DND-41 (cell line): ENCODE results near the gene CHMP4A.

Experiments used
- EZH2 ChIP-seq: IDR thresholded peaks from 3 replicates; pipeline ENCODE4 v1.6.1; 2012; ENCODE audit warnings: borderline replicate concordance, low read depth, mild to moderate bottlenecking, moderate library complexity, low read length, inconsistent platforms; ENCODE audit not compliant: severe bottlenecking
- TF ChIP-seq, protein P1 (sequence below): IDR thresholded peaks from 2 replicates; pipeline ENCODE4 v1.5.1; 2012; ENCODE audit warnings: borderline replicate concordance, low read length, moderate library complexity, mild to moderate bottlenecking; ENCODE audit not compliant: poor library complexity, severe bottlenecking; ENCODE audit errors: extremely low read depth

DNA sequence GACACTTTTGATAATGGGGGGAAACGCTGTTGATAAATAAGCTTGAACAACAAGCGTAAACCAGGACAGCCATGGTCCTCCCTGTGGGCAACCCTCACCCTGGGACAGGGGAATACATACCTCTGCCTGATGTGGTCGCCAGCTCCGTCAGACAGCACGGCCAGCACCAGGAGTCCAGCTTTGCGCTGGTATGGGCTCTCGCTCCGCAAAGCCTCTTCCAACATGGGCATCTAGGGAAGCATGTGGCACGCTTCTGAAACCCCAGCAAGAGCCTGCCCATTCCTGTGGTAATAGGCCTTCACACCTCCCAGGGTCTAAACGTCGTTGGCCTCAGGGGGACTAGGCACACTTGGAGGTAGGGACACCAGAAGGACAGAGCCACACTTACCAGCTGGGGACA is 27.5 kb downstream of the CHMP4A start:
- TF ChIP-seq, protein P1, sequence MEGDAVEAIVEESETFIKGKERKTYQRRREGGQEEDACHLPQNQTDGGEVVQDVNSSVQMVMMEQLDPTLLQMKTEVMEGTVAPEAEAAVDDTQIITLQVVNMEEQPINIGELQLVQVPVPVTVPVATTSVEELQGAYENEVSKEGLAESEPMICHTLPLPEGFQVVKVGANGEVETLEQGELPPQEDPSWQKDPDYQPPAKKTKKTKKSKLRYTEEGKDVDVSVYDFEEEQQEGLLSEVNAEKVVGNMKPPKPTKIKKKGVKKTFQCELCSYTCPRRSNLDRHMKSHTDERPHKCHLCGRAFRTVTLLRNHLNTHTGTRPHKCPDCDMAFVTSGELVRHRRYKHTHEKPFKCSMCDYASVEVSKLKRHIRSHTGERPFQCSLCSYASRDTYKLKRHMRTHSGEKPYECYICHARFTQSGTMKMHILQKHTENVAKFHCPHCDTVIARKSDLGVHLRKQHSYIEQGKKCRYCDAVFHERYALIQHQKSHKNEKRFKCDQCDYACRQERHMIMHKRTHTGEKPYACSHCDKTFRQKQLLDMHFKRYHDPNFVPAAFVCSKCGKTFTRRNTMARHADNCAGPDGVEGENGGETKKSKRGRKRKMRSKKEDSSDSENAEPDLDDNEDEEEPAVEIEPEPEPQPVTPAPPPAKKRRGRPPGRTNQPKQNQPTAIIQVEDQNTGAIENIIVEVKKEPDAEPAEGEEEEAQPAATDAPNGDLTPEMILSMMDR = no peak
- TF ChIP-seq EZH2 = no peak
